Stimulated activated CD8-positive, alpha-beta memory T cell treated with anti-CD3 and anti-CD28 coated beads, Interleukin-7, amount 100 ng/mL, for 48 hours (primary cell): ENCODE measurements around the gene FAM43A.

Experiments
- DNase-seq, 2 donors: peaks; one replicate each; pipeline ENCODE4 v3.0.0-alpha.2; 2020; ENCODE audit warnings: low read depth in 1 of 2; ENCODE audit errors: extremely low read depth in 1 of 2

The FAM43A gene, protein sequence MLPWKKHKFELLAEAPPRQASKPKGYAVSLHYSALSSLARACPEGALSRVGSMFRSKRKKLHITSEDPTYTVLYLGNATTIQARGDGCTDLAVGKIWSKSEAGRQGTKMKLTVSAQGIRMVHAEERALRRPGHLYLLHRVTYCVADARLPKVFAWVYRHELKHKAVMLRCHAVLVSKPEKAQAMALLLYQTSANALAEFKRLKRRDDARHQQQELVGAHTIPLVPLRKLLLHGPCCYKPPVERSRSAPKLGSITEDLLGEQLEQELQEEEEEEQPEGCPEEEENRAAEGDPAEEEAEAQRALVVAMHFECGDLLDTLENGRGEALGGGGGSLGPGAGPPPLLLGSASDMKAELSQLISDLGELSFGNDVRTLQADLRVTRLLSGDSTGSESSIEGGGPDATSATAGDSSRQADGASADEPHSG

DNA sequence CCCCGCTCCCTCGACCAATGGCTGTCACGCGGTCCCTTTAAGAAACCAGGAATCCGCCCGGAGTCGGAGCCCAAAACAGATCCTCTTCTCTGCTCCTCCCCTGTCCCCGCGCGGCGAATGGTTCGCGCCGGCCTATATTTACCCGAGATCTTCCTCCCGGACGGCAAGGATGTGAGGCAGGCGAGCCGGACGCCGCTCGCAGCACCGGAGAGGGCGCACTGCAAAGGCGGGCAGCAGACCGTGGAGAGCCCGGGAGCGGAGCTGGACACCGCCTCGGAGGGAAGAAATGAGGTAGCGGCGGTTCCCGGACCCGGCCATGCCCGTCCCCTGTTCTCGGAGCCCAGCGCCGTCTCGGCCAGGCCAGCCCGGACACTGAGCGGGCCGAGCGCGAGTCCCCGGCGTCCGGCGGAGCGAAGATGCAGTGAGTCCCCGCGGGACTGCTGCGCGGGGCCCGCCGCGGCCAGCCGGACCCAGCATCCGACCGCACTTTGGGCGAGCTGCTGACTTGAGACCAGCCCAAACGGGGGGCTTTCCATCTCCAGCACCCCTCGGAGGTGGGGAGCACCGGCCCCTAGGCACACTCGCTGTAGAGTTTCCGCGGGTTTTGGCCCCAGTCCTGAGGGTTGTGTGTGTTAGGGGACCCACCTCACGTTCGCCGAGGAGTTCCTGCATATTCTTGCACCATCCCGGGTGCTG lies at the start of gene FAM43A:
Gene FAM43A, plus strand, starts transcription at position 166 of the 696 bp plus-strand sequence. CDS start 944 bp downstream, outside the sequence.
- DNase-seq, result peak; percentile 60 to 75

DNA sequence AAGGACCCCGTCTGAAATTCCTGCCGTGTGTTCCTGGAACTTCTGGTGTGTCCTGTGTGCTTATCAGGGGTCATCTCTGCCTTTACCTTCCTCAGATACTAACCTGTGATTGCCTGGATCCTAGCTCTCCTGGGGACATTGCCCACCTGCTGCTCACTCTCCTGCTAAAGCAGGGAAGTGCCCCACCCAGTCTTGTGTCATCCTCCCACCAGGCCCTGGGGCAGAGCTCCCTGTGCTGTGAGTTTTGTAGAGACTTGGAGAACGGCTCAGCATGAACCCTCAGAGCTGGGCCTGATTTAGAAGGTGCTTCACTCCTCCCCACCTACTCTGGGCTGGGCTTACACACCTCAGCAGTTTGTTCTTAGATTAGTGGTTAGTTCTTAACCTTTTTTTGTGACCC lies 48.6 kb upstream of the FAM43A start:
- DNase-seq, result no peak

DNA sequence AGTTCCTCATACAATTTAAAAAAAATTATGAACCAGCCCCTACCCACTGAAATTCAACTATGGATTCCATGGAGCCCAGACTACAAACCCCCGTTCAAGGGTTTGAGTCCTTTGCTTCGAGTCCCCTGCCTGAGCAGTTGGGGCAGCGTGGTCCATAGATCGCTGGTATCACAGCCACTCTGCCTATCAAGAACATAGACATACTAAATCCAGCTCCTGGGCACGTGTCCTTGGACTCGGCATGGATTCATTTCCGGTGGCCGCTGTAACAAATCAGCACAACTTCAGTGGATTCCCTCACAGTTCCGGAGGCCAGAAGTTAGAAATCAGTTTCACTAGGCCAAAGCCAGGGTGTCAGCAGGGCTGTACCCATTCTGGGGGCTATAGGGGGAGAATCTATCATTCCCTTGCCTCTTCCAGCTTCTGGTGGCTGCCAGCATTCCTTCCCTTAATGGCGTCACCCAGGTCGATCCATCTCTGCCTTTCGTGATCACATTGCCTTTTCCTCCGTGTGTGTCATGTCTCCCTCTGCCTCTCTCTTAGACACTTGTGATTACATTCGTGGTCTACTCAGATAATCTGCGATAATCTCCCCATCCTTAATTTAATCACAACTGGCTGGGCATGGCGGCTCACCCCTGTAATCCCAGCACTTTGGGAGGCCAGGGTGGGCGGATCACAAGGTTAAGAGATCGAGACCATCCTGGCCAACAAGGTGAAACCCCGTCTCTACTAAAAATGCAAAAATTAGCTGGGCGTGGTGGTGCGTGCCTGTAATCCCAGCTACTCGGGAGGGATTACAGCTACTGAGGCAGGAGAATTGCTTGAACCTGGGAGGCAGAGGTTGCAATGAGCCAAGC lies 47.9 kb upstream of the FAM43A start:
- no peak for DNase-seq

DNA sequence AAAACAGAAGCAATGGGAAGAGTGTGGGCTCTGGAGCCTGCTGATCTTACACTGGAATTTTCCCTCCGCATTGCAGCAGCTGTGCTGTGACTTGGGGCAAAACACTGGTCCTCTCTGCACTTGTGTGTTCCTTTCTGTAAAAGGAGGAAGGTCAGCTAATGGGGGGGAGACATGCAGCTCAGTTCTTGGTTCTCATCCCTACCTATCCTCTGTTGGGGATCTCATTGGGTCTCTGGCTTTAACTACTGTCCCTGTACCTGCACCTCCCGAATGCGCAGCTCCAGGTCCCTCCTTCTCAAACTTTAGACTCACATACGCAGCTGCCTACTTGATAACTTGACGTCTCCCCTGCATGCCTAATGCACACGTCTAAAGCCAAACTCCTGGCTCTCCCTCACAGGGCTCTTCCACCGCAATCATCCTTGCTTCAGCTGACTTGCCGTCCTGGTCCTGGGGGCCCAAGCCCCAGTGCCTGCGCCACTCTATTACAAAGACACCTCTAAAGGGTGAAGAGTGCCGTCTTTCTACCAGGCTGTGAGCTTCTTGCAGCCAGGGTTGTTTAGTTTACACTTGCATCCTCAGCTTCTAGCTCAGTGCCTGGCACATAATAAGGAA lies 46.6 kb upstream of the FAM43A start:
- DNase-seq, result no peak

DNA sequence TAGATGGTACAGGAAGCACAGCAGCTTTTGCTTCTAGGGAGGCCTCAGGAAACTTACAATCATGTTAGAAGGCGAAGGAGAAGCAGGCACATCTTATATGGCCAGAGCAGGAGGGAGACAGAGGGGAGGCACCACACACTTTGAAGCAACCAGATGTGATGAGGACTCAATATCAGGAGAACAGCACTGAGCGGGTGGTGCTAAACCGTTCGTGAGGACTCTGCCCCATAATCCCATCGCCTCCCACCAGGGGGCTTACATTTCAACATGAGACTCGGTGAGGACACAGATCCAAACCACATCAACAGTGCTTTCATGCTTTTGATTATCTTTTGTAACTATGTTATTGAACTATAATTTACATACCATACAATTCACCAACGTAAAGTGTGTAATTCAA lies 44.9 kb upstream of the FAM43A start:
- DNase-seq, result no peak

DNA sequence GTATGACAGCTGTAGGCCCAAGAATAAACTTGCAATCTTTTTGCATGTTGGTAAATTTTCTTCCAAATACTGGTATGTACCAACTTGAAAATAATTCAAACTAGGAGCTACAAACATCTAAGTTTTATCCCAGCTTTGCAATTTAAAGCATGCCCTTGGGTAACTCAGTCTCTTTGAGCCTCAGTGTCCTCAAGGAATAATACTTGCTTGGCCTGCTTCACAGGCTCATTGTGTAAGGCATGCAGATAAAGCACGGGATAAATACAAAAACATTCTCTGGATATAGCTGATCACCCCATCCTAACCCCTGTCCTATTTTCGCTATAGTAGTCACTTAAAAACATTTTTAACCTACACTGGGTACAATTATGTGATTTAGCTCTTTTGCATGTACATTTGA lies 42.9 kb upstream of the FAM43A start:
- no peak for DNase-seq

DNA sequence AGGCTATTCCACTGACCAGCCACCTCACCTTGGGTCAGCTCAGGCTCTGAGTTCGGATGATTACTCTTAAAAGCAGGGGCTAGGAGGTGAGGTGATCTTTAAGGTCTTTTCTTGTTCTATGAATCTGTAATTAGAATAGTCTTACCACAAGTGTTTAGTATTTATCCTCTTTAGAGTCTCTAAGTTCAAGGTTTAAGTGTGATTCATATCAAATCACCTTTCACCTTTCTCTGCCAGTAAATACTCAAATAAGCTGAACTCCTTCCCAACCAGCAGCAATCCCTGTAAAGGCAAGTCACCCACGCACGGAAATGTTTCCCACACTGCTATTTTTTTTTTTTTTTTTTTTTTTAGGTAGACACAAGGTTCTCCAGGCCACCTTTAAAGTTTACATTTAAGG lies 37.9 kb upstream of the FAM43A start:
- no peak for DNase-seq

DNA sequence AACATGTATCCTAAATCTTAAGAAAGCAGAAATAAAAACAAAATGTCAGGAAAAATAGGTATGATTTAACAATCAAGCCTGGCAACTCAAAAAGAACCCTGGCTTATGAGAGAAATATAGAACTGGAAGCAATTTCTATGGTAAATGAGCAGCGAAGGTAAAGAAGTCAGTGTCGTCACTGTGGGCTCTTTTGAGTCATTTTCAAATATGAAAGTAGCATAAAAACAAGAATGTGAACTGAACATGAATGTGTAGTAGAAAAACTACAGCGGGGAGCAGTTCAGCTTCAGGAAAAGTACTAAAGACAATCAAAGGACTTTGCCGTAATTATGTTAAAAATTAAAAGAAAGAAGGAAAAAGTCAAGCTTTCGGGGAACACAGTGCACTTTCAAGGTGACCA lies 31.2 kb upstream of the FAM43A start:
- no peak for DNase-seq

DNA sequence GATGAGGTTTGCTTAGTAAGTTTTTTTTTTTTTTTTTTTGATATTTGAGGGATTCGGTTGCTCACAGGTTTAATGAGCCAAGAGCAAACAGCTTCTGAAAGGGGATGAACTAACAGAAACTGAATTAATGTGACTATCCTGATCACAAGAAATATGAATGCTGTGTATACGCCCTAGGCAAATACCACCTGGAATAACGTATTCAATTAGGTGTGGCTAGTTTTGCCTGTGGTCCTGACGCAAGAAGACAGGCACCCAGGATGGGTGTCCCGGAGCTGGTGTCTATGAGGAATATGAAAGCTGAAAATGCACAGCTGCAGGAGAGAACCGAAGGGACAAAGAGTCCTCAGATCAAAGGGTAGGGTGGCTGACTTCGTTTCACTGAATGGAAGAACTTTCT lies 28.2 kb upstream of the FAM43A start:
- no peak for DNase-seq

DNA sequence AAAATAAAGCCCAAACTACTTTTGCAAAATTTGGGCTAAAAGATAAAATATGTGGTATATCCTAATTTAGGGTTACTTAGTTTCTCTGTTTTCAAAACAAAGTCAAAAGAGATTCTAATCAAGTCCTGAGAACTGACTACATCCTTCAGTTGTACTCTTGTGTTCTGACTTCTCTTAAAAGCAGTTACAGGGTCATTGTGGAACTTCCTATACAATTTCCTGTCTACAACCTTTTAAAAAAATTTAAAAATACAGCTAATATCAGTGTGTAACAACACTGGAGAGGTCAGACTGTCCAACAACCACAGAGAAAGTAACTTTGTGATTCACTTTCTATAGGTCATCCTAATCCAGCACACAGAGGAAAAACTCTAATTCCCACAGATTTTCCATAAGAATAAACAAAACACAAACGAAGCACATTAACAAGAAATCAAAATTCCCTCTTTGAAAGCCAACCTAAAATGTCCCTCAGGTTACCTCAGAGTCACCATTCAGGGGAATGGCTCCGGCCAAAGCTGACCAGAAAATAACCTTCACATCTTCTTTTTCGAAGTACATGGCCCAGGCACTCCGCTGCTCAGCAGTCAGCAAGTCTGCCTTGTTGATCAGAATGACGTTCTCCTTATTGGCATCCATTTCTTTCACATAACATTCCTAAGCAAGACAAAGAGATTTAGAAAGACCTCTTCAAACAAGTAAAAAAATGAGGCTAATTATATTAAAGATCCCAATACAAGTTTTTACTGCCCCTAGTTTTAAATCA lies 27.0 kb upstream of the FAM43A start:
- no peak for DNase-seq

DNA sequence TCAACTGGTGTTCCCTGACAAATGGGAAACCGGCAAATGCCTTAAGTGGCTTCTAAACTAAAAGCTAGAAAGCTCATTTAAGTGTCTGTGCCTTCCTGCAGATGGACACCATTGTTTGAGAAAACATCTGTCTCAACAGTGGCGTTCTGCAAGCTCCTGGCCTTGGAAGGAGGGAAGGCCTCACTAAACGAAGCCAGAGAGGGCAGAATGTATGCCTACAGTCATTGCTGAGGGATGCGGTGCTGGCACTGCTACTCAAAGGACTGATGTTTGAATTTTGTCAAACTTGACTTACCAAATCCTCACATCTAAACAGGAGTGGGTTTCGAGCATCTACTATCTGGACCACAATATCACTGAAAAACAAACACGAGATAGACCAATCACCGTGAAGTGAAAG lies 25.9 kb upstream of the FAM43A start:
- DNase-seq, result no peak

DNA sequence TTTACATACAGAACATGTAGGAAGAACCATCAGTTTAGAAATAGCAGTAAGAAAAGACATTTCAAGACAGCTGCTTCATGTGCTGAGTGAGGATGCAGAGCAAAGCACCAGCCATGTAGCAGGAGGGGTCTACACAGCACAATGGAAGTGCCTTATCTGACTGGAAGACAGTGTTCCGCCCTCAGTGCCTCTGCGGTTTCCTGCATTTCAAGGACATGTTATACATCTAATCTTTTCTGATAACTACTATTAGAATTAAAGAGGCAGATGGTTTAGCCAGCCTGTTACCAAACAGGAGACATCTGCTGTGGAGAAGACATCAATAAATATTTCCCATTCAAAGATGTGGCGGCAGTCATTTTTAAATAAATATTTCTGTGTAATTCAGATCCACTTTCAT lies 24.3 kb upstream of the FAM43A start:
- DNase-seq, result no peak

DNA sequence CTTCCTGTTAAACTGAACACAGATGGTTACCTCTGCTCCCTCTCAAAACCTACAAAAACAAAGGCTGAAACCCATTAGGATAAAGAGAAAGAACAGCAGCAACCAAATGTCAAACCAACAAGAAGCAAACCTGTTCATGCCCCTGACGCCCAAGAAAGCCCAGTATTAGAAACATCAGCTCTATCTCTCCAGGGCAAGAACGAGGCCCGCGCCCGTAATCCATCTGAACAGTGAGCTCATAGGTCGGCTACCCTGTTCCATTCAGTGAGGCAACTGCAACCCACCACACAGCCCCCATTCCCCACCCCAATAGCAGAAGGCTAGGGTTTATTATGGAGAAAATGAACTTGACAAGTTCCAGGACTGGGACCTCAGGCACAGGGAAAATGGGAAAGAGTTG lies 23.7 kb upstream of the FAM43A start:
- DNase-seq, result no peak

DNA sequence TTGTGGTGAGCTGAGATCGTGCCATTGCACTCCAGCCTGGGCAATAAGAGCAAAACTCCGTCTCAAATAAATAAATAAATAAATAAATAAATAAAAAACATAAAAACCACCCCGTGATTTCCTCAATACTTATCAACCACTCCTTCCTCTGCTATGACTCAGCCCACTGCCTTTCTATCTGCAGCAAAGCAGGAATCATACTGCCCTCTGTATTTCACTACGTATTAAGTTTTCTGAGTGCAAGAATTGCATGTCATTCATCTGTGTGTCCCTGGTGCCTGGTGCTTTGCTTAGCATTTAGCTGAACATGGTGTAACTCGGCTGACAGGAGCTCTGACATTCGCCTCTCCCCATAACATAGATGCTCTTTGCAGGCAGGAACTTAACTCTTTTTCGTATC lies 20.8 kb upstream of the FAM43A start:
- no peak for DNase-seq

DNA sequence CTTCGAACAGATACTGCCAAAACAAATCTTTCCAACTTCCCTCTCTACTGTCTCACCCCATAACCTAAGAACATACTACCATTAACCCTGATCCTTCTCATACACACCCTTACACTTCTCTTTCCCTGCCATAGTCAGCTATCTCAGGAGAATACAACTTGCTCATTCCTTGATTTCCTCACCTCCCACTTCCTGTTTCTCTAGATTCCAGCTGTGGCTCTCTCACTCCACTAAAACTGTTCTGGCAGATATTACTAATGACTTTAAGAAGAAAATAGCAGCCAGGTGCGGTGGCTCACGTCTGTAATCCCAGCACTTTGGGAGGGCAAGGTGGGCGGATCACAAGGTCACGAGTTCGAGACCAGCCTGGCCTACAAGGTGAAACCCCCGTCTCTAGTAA lies 18.3 kb upstream of the FAM43A start:
- DNase-seq, result no peak

DNA sequence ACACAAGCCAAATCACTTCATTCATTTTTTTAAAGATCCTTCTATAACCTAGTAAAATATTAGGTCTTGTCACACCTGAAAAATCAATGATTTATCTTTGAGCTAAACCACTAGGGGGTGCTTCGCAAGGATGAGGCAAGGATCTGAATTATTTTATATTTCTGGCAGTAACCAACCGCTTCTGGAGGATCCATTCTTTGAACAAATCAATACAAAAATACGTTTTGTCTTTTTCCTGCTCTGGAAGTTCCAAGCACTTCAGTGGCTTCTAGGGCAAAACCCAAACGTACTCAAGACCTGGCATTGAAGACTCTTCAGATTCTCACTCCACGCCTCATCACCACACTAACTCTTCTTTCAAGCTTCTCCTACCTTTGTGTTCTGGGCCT lies 14.2 kb upstream of the FAM43A start:
- no peak for DNase-seq

DNA sequence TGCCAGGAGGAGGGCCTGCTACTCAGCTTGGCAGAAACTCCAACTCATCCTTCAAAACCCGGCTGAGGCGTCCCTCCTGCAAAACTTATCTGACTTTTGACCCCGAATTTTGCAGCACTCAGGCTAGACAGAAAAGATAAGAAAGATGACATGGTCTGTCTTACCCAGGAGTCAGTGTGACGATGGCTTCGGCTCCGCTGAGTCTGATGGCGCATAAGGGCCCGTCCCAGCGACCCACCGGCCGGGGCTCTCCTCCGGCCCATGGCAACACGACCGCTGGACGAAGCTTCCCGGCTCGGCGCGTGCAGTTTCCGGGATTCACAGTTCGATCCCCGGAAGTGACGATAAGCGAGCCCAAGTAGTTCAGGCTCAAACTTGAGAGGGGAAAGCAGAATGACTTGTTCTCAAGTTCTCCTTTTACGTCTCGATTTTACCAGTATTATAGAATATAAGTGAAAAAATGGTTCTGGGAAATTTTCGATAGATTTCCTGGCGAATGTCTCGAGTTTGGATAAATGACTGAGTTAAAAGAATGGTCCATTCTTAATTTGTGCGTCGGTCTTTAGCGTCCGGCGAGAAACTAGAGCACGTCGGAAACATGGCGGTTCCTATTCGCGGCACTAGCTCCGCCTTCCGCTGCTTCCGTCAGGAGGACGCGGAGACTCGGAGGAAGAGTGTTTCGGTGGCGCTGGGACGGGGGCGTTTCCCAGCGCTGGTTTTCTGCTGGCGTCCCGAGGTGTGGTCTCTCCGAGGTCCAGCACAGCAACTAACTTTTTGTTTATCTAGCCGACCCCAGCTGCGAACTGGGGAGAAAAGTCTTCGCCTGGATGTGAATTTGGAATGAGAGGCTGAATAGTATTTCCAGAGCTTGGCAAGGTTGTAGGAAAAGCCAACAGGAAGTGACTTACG lies 13.5 kb upstream of the FAM43A start, which contains the start of gene LSG1:
Gene LSG1, minus strand, starts transcription at position 292 of the 909 bp plus-strand sequence. Its CDS starts 29 bp downstream, at position 263.
- peak; percentile 72 to 78 for DNase-seq

DNA sequence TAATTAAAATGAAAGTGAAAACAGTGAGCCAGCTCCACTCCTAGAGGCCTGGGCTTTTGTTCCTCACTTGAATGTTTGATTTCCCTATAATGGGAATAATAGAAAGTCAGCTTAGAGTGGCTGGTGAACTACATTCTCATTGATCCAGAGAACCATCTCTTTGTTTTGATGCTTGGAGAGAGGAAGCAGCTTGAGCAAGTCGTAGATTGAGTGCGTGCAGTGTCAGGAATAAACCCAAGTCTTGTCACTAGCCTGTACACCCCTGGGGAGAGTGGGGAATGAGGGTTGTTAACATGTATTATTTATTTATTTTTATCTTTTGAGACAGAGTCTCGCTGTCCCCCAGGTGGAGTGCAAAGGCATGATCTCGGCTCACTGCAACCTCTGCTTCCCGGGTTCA lies 12.8 kb upstream of the FAM43A start:
- no peak for DNase-seq

DNA sequence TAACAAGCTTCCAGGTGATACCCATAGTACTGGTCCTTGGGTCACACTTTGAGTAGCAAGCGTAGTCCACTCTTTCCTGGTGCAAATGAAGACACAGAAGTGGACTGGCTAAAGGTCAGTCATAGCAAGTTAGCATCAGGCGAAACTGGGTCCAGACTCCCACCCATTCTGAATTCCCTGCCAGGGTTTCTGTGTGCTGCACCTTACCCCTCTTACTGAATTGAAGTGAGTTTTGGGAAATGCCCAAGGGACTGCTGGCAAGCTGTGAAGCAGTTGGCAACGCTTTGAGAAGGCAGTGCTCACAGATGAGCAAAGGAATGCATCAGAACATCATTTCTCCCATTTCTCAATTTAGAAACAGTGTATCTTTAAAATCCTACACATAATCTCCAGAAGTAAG lies 11.9 kb upstream of the FAM43A start:
- DNase-seq, result no peak
